ENCODE data around the gene MANBA.
"Not testable (repeated sequence)": the region's sequence is repeated elsewhere in the genome, so short reads cannot be mapped to it uniquely, and the experiment has no call there.

GRCh38 chr4:102619021-102619420, 141.7 kb downstream of the MANBA start:
- TF ChIP-seq CTCF, POLR2A (IDR thresholded peaks at IDR 0.05): not testable (repeated sequence)

Measured in adrenal gland (tissue), 5 donors.